ENCODE measurements around the gene PYCARD. TPM values are rescaled to one million over a fixed set of nuclear protein-coding genes. Genes with fewer than 3 reads are reported as not detected.

The PYCARD gene
- total RNA-seq, 4 donors from 2014 or later: 25.4 to 50.2 (median 37.8) TPM

- DNase-seq (ENCODE audit: low spot score): no peak
- no peak for TF ChIP-seq CTCF (IDR thresholded peaks at IDR 0.05)
- no peak for ATAC-seq (ENCODE audit: low FRiP score)
These were observed 39.6 kb upstream of the PYCARD start for GRCh38 chr16:31242206-31242605.

GRCh38 chr16:31238041-31238440 is 35.5 kb upstream of the PYCARD start:
- no peak for TF ChIP-seq CTCF (IDR thresholded peaks at IDR 0.05)
- ATAC-seq (ENCODE audit: low FRiP score) (no peak), DNase-seq (ENCODE audit: low spot score) (no peak)

- ATAC-seq (ENCODE audit: low FRiP score): no peak
- TF ChIP-seq CTCF (IDR thresholded peaks at IDR 0.05): no peak
- DNase-seq (ENCODE audit: low spot score): no peak
These were observed 26.9 kb upstream of the PYCARD start for GRCh38 chr16:31229501-31229900.

- ATAC-seq (ENCODE audit: low FRiP score) (no peak), DNase-seq (ENCODE audit: low spot score) (no peak)
- TF ChIP-seq CTCF (IDR thresholded peaks at IDR 0.05): no peak
These were observed 25.6 kb upstream of the PYCARD start for GRCh38 chr16:31228206-31228605.

- no peak for ATAC-seq (ENCODE audit: low FRiP score)
- no peak for DNase-seq (ENCODE audit: low spot score)
- no peak for TF ChIP-seq CTCF (IDR thresholded peaks at IDR 0.05)
These were observed 22.6 kb upstream of the PYCARD start for GRCh38 chr16:31225193-31225592.

- DNase-seq (ENCODE audit: low spot score): no peak
- no peak for TF ChIP-seq CTCF (IDR thresholded peaks at IDR 0.05)
- ATAC-seq (ENCODE audit: low FRiP score): no peak
These were observed 21.8 kb upstream of the PYCARD start for GRCh38 chr16:31224092-31224955.

- DNase-seq (ENCODE audit: low spot score) (no peak), ATAC-seq (ENCODE audit: low FRiP score) (no peak)
- TF ChIP-seq CTCF (IDR thresholded peaks at IDR 0.05): no peak
These were observed 20.5 kb upstream of the PYCARD start for GRCh38 chr16:31223044-31223443.
